Body of pancreas (tissue), 4 donors: Measurements from ENCODE around the gene FAM217B. TPM values are rescaled to one million over a fixed set of nuclear protein-coding genes. Genes with fewer than 3 reads are reported as not detected.
"Not testable (repeated sequence)": the region's sequence is repeated elsewhere in the genome, so short reads cannot be mapped to it uniquely, and the experiment has no call there.

Experiments
- ATAC-seq: fragments of 150-250 bp; one replicate; pipeline ENCODE4 v1.9.1; 2016
- DNase-seq, 4 donors: peaks; one replicate each; pipeline ENCODE4 v3.0.0-alpha.2; 2019
- H3K27ac ChIP-seq, 4 donors: fragments of 200-600 bp; sonication (generic); 1 replicate in 3 of 4; 2 replicates in 1 of 4; pipeline versions ENCODE4 v1.5.1 to v1.6.1; 2016 to 2019; ENCODE audit warnings: mild to moderate bottlenecking in 1 of 4, mixed read lengths in 1 of 4, moderate library complexity in 1 of 4
- H3K27me3 ChIP-seq, 2 donors: fragments of 200-600 bp; sonication (generic); one replicate each; pipeline ENCODE4 v1.6.0; 2016; ENCODE audit warnings: mild to moderate bottlenecking in 1 of 2
- H3K36me3 ChIP-seq, 2 donors: fragments of 200-600 bp; sonication (generic); replicated peaks in 1 of 2; 2 replicates each; pipeline ENCODE4 v1.5.1; 2016; ENCODE audit warnings: low read depth in 2 of 2; ENCODE audit not compliant: insufficient read depth in 1 of 2
- H3K4me1 ChIP-seq: fragments of 200-600 bp; sonication (generic); one replicate; pipeline ENCODE4 v1.6.0; 2016
- H3K4me3 ChIP-seq, 2 donors: fragments of 200-600 bp; sonication (generic); 1 replicate in 1 of 2; 2 replicates in 1 of 2; pipeline ENCODE4 v1.5.1; 2016 to 2019
- H3K9me3 ChIP-seq, 3 donors: fragments of 200-600 bp; sonication (generic); 1 replicate in 2 of 3; 2 replicates in 1 of 3; pipeline ENCODE4 v1.5.1; 2016
- POLR2A ChIP-seq, 3 donors: fragments of 450-650 bp; IDR thresholded peaks; one replicate each; pipeline ENCODE4 v1.6.1; 2016; ENCODE audit warnings: antibody characterized with exemption in 3 of 3, mild to moderate bottlenecking in 2 of 3
- WGBS, 2 donors: methylation state at CpG; one replicate each; pipeline ENCODE4 v1.1.5; 2017; 5-methylcytosine and 5-hydroxymethylcytosine counted together
- intact Hi-C: fragments of 100-400 bp; cut with DNase I; formaldehyde crosslinking; loops from one replicate; pipeline ENCODE4 v1.15.1; 2023
- total RNA-seq, 2 donors: library from RNA; depleted of rRNA; stranded (reverse); fragments of >200 nt; gene quantifications; one replicate each; pipeline ENCODE4 v1.1.0, GENCODE V29; 2016
- TF ChIP-seq, protein P1 (sequence below), 7 experiments: fragments of 450-650 bp in 4 of 7; fragments of 200-600 bp in 3 of 7; sonication (generic) in 3 of 7; IDR thresholded peaks; one replicate each; pipeline ENCODE4 v1.5.1; 2016 to 2019; ENCODE audit warnings: antibody characterized with exemption in 7 of 7

Gene FAM217B
- total RNA-seq, 2 donors from 2014 or later = 2.6 to 3.6 TPM

DNA sequence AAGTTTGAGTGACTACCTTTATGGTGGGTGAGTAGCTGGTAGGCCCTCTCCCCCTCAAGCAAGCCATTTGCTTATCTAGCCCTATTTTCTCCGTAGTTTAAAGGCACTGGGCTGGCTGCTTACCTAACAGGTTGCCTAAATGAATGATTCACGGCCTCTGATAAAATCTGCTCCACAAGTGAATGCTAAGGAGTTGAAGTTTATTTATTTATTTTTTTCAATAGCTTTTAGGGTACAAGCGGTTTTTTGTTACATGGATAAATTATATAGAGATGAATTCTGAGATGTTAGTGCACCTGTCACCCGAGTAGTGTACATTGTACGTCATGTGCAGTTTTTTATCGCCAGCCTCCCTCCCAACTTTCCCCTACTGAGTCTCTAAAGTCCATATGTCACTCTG, 9.7 kb downstream of the FAM217B start:
- no peaks in the 10 kb centered on the region for H3K36me3 ChIP-seq
- no peak for DNase-seq
- TF ChIP-seq POLR2A (IDR thresholded peaks at IDR 0.05) = no peak
- TF ChIP-seq, protein P1, sequence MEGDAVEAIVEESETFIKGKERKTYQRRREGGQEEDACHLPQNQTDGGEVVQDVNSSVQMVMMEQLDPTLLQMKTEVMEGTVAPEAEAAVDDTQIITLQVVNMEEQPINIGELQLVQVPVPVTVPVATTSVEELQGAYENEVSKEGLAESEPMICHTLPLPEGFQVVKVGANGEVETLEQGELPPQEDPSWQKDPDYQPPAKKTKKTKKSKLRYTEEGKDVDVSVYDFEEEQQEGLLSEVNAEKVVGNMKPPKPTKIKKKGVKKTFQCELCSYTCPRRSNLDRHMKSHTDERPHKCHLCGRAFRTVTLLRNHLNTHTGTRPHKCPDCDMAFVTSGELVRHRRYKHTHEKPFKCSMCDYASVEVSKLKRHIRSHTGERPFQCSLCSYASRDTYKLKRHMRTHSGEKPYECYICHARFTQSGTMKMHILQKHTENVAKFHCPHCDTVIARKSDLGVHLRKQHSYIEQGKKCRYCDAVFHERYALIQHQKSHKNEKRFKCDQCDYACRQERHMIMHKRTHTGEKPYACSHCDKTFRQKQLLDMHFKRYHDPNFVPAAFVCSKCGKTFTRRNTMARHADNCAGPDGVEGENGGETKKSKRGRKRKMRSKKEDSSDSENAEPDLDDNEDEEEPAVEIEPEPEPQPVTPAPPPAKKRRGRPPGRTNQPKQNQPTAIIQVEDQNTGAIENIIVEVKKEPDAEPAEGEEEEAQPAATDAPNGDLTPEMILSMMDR (IDR thresholded peaks at IDR 0.05) = no peak
- no peak overlapping the region for H3K4me3 ChIP-seq
- H3K4me1 ChIP-seq = no peaks in the 10 kb centered on the region
- no peaks in the 10 kb centered on the region for H3K9me3 ChIP-seq
- no peak for ATAC-seq
- H3K27me3 ChIP-seq = no peaks in the 10 kb centered on the region
- H3K27ac ChIP-seq = no peak overlapping the region
- intact Hi-C loops = no loop called here
- WGBS, 2 donors = 90 to 95% methylated on average over 6 of the region's 6 CpGs

DNA sequence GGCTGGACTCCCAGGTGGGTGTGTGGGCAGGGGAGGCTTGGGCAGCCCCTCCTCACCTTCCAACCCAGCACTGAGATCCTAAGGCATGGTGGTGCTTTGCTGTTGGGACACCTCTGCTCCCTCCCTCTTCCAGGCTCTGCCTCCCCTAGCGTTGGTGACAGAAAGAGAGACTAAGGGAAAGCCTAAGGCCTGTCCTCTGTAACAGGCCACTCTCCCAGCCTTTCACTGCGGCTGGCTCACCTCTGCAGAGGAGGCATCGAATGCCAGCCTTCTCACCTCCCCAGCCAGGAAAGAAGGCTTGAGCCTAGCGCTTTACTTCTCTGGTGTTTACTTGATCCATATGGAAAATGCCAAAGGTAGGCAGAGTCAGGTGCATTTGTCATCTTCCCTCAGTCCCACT, 14.5 kb downstream of the FAM217B start:
- H3K36me3 ChIP-seq = no peaks in the 10 kb centered on the region
- intact Hi-C loops = no loop called here
- TF ChIP-seq, protein P1 (IDR thresholded peaks at IDR 0.05) = no peak
- TF ChIP-seq POLR2A (IDR thresholded peaks at IDR 0.05) = no peak
- ATAC-seq = no peak
- DNase-seq = no peak
- H3K4me3 ChIP-seq = no peak overlapping the region
- WGBS, 2 donors = 80 to 90% methylated on average over 4 of the region's 4 CpGs
- no peaks in the 10 kb centered on the region for H3K27me3 ChIP-seq
- peaks cover 11% of the 10 kb centered on the region for H3K4me1 ChIP-seq
- H3K9me3 ChIP-seq = no peaks in the 10 kb centered on the region
- H3K27ac ChIP-seq = no peak overlapping the region

DNA sequence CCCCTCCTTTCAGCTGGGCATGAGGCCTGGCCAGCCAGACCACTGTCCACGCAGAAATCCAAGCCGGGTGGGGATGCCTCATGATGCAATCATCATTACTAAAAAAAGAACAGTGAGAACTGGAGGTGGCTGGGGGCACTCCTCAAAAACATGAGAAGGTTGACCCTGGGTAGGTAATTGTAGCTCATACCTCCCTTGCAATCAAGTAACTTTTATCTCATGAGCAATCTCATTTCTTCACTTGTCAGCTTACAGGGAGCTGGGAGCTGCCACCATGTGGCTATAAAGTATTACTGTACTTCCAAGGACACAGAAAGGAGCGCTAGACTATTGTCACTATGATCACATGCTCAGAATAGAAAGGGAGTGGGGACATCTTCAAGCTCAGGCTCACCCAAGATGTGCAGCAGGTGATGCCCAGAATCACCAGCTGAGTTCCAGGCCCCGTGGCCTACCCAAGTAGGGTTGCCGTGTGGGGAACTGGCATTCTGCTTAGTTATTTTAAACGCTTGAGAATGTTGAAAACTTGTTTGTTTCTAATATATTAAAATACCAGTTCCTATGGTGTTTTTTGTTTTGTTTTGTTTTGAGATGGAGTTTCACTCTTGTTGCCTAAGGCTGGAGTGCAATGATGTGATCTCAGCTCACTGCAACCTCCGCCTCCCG, 15.1 kb downstream of the FAM217B start:
- 69 to 72% methylated on average over 8 of the region's 8 CpGs for WGBS, 2 donors
- TF ChIP-seq, protein P1 (IDR thresholded peaks at IDR 0.05) = peak in 3 of 7 experiments; percentile 16 to 34 (median 33)
- no peak for TF ChIP-seq POLR2A (IDR thresholded peaks at IDR 0.05)
- Histone ChIP-seq H3K9me3 (no peaks in the 10 kb centered on the region), H3K36me3 (no peaks in the 10 kb centered on the region), H3K4me3 (no peak overlapping the region), H3K27ac (no peak overlapping the region), H3K4me1 (peaks cover 11% of the 10 kb centered on the region), H3K27me3 (no peaks in the 10 kb centered on the region)
- intact Hi-C loops = no loop called here
- DNase-seq (no peak), ATAC-seq (peak; percentile 27)

DNA sequence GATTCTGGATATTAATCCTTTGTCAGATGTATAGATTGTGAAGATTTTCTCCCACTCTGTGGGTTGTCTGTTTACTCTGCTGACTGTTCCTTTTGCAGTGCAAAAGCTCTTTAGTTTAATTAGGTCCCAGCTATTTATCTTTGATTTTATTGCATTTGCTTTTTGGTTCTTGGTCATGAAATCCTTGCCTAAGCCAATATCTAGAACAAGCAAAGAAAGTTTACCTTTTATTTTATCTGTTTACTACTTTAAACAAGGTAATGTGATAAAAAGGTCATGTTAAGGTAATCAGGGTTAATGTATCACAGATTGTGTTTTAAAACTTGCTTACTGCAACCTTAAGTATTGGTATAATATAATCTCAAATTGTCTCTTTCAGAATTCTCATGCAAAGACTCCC, 17.4 kb downstream of the FAM217B start:
- H3K36me3 ChIP-seq, ATAC-seq, H3K27me3 ChIP-seq, H3K27ac ChIP-seq, DNase-seq, H3K9me3 ChIP-seq, H3K4me3 ChIP-seq, intact Hi-C loops: not testable (repeated sequence)
- peaks cover 11% of the 10 kb centered on the region for H3K4me1 ChIP-seq

DNA sequence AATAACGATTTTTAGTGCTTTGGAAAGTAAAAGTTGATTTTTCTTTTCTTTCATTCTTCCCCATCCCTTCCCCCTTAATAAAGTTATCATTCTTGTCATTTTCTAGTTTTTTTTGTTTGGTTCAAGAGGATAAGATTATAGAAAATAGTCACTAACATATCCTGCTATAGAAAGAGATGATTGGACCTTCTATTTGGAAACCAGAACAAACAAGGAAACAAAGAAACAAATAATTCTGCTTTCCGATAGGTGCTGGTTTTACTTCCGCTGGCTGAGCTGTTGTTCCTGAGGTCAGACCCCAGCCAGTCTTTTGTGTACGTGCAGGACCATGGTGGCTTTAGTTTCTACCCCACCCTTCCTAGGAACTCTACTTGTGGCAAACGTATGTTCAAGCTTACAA, 17.9 kb downstream of the FAM217B start, which contains the start of gene CDH26:
CDH26 (plus strand) TSS at position 301 of the 400 bp plus-strand sequence. CDS start 304 bp downstream, outside the sequence.
- Histone ChIP-seq H3K27me3 (no peaks in the 10 kb centered on the region), H3K36me3 (no peaks in the 10 kb centered on the region), H3K4me3 (no peak within 1 kb of the TSS), H3K27ac (no peak within 1 kb of the TSS), H3K4me1 (peaks cover 11% of the 10 kb centered on the region), H3K9me3 (no peaks in the 10 kb centered on the region)
- no peak for DNase-seq
- WGBS, 2 donors = 66 to 77% methylated on average over 5 of the region's 5 CpGs
- TF ChIP-seq, protein P1 (IDR thresholded peaks at IDR 0.05) = no peak
- no peak for TF ChIP-seq POLR2A (IDR thresholded peaks at IDR 0.05)
- intact Hi-C loops = no loop called here
- ATAC-seq = no peak
